HG02642 (cell line): ENCODE measurements around the gene AMACR.
"Not testable (repeated sequence)": the region's sequence is repeated elsewhere in the genome, so short reads cannot be mapped to it uniquely, and the experiment has no call there.

Experiments
- ATAC-seq: cut with Tn5 transposase; IDR thresholded peaks from one replicate; pipeline ENCODE4 v1.9.1; 2021; ENCODE audit warnings: mild to moderate bottlenecking; ENCODE audit not compliant: unreplicated experiment, poor library complexity

Gene AMACR

GRCh38 chr5:34010146-34010545 is 2.3 kb upstream of the AMACR start:
- not testable (repeated sequence) for ATAC-seq

- no peak for ATAC-seq
Observed at GRCh38 chr5:34009610-34010009, 1.8 kb upstream of the AMACR start.

GRCh38 chr5:34008802-34009201 is 952 bp upstream of the AMACR start:
- no peak for ATAC-seq

- ATAC-seq = no peak
Observed at GRCh38 chr5:34007201-34007620, 639 bp downstream of the AMACR start.

- ATAC-seq = no peak
Observed at GRCh38 chr5:34005681-34006080, 2.2 kb downstream of the AMACR start.

- no peak for ATAC-seq
Observed at GRCh38 chr5:34005211-34005610, 2.6 kb downstream of the AMACR start.

GRCh38 chr5:34003941-34004340 is 3.9 kb downstream of the AMACR start:
- ATAC-seq = no peak

- ATAC-seq = no peak
Observed at GRCh38 chr5:34002629-34003328, 5.1 kb downstream of the AMACR start.

GRCh38 chr5:34001241-34001841 is 6.5 kb downstream of the AMACR start:
- ATAC-seq = no peak

GRCh38 chr5:33999978-34000377 is 7.9 kb downstream of the AMACR start:
- ATAC-seq = no peak

- peak; percentile 77 for ATAC-seq
Observed at GRCh38 chr5:33997331-33997983, 10.4 kb downstream of the AMACR start.

- no peak for ATAC-seq
Observed at GRCh38 chr5:33995865-33996264, 12.0 kb downstream of the AMACR start.

GRCh38 chr5:33994845-33995244 is 13.0 kb downstream of the AMACR start:
- no peak for ATAC-seq

- ATAC-seq = no peak
Observed at GRCh38 chr5:33992864-33993263, 15.0 kb downstream of the AMACR start.

GRCh38 chr5:33985447-33985846 is 22.4 kb downstream of the AMACR start:
- no peak for ATAC-seq

GRCh38 chr5:33984671-33985124 is 23.2 kb downstream of the AMACR start, which contains the start of gene SLC45A2:
TSS of gene SLC45A2 (minus strand) at chr5:33984693. CDS start at chr5:33984583, 110 bp downstream.
- no peak for ATAC-seq

GRCh38 chr5:33984178-33984577 is 23.7 kb downstream of the AMACR start:
- no peak for ATAC-seq

GRCh38 chr5:33981408-33982162 is 26.3 kb downstream of the AMACR start:
- no peak for ATAC-seq

GRCh38 chr5:33980030-33980429 is 27.8 kb downstream of the AMACR start:
- no peak for ATAC-seq

- no peak for ATAC-seq
Observed at GRCh38 chr5:33978306-33978705, 29.5 kb downstream of the AMACR start.

GRCh38 chr5:33976307-33976706 is 31.5 kb downstream of the AMACR start:
- no peak for ATAC-seq
